Left ventricle myocardium inferior (tissue), 1 donor: Measurements from ENCODE around the gene KCNH6. TPM values are rescaled to one million over a fixed set of nuclear protein-coding genes. Genes with fewer than 3 reads are reported as not detected.

Experiments used
- DNase-seq: peaks from one replicate; pipeline ENCODE4 v3.0.0-alpha.2; 2020
- H3K27ac ChIP-seq: fragments of 200-600 bp; replicated peaks from 2 replicates; pipeline ENCODE4 v1.8.0; 2021
- H3K27me3 ChIP-seq: fragments of 200-600 bp; 2 replicates; pipeline ENCODE4 v1.8.0; 2021; ENCODE audit warnings: low read depth
- H3K36me3 ChIP-seq: fragments of 200-600 bp; 2 replicates; pipeline ENCODE4 v1.8.0; 2021
- H3K4me1 ChIP-seq: fragments of 200-600 bp; 2 replicates; pipeline ENCODE4 v1.8.0; 2021
- H3K4me3 ChIP-seq: fragments of 200-600 bp; 2 replicates; pipeline ENCODE4 v1.8.0; 2021; ENCODE audit warnings: mild to moderate bottlenecking, moderate library complexity
- H3K9me3 ChIP-seq: fragments of 200-600 bp; replicated peaks from 2 replicates; pipeline ENCODE4 v1.8.0; 2021
- intact Hi-C: fragments of 100-400 bp; cut with micrococcal nuclease; formaldehyde crosslinking; loops from one replicate; pipeline ENCODE4 v1.11.0; 2022
- total RNA-seq: library from RNA; stranded (reverse); fragmentation: NEBNext Ultra II Directional; extraction: Animal tissue kit (Norgen Biotek cat#: 25700); gene quantifications from one replicate; pipeline ENCODE4 v1.2.1, GENCODE V29; 2021
- TF ChIP-seq, protein P1 (sequence below): fragments of 200-600 bp; IDR thresholded peaks from 2 replicates; pipeline ENCODE4 v1.8.0; 2021; ENCODE audit warnings: antibody characterized with exemption, mild to moderate bottlenecking, borderline replicate concordance
- donor health status: DM: no; HTN: yes; CAD: no; lungs with severe emphysema.

The KCNH6 gene
- total RNA-seq, 1 donor from 2014 or later = not detected

GRCh38 chr17:63490329-63490728 is 32.8 kb upstream of the KCNH6 start:
- TF ChIP-seq, protein P1, sequence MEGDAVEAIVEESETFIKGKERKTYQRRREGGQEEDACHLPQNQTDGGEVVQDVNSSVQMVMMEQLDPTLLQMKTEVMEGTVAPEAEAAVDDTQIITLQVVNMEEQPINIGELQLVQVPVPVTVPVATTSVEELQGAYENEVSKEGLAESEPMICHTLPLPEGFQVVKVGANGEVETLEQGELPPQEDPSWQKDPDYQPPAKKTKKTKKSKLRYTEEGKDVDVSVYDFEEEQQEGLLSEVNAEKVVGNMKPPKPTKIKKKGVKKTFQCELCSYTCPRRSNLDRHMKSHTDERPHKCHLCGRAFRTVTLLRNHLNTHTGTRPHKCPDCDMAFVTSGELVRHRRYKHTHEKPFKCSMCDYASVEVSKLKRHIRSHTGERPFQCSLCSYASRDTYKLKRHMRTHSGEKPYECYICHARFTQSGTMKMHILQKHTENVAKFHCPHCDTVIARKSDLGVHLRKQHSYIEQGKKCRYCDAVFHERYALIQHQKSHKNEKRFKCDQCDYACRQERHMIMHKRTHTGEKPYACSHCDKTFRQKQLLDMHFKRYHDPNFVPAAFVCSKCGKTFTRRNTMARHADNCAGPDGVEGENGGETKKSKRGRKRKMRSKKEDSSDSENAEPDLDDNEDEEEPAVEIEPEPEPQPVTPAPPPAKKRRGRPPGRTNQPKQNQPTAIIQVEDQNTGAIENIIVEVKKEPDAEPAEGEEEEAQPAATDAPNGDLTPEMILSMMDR = no peak
- Histone ChIP-seq H3K9me3 (no peaks in the 10 kb centered on the region), H3K36me3 (no peaks in the 10 kb centered on the region), H3K4me1 (no peaks in the 10 kb centered on the region), H3K27ac (no peak overlapping the region), H3K27me3 (peaks cover 7% of the 10 kb centered on the region), H3K4me3 (no peak overlapping the region)
- DNase-seq = no peak
- intact Hi-C loops = no loop called here

GRCh38 chr17:63490858-63491400 is 32.2 kb upstream of the KCNH6 start:
- H3K4me3 ChIP-seq = no peak overlapping the region
- TF ChIP-seq, protein P1 = no peak
- intact Hi-C loops = no loop called here
- no peaks in the 10 kb centered on the region for H3K36me3 ChIP-seq
- H3K27me3 ChIP-seq = peaks cover 7% of the 10 kb centered on the region
- DNase-seq = no peak
- no peaks in the 10 kb centered on the region for H3K4me1 ChIP-seq
- H3K9me3 ChIP-seq = no peaks in the 10 kb centered on the region
- H3K27ac ChIP-seq = no peak overlapping the region

- DNase-seq = no peak
- H3K27ac ChIP-seq = no peak overlapping the region
- H3K9me3 ChIP-seq = no peaks in the 10 kb centered on the region
- H3K4me3 ChIP-seq = no peak overlapping the region
- TF ChIP-seq, protein P1 = no peak
- intact Hi-C loops = no loop called here
- peaks cover 7% of the 10 kb centered on the region for H3K27me3 ChIP-seq
- no peaks in the 10 kb centered on the region for H3K36me3 ChIP-seq
- H3K4me1 ChIP-seq = no peaks in the 10 kb centered on the region
Measured at GRCh38 chr17:63491413-63491812, 31.7 kb upstream of the KCNH6 start.

GRCh38 chr17:63491977-63492618 is 31.1 kb upstream of the KCNH6 start:
- DNase-seq = no peak
- Histone ChIP-seq H3K4me3 (no peak overlapping the region), H3K4me1 (no peaks in the 10 kb centered on the region), H3K27ac (no peak overlapping the region), H3K9me3 (no peaks in the 10 kb centered on the region), H3K27me3 (peaks cover 7% of the 10 kb centered on the region), H3K36me3 (no peaks in the 10 kb centered on the region)
- intact Hi-C loops = no loop called here
- TF ChIP-seq, protein P1 = no peak

GRCh38 chr17:63492940-63493339 is 30.2 kb upstream of the KCNH6 start:
- H3K4me3 ChIP-seq = no peak overlapping the region
- TF ChIP-seq, protein P1 = no peak
- no peaks in the 10 kb centered on the region for H3K9me3 ChIP-seq
- DNase-seq = no peak
- intact Hi-C loops = no loop called here
- no peaks in the 10 kb centered on the region for H3K36me3 ChIP-seq
- no peaks in the 10 kb centered on the region for H3K4me1 ChIP-seq
- peaks cover 7% of the 10 kb centered on the region for H3K27me3 ChIP-seq
- no peak overlapping the region for H3K27ac ChIP-seq
